IPS DF 6.9 (cell line): Measurements from ENCODE around the gene NALCN.

Experiments
- DNase-seq: peaks from one replicate; pipeline ENCODE4 v3.0.0-alpha.2; 2013; ENCODE audit warnings: low read depth, low spot score
- H3K27ac ChIP-seq: one replicate; pipeline ENCODE4 v1.5.1; 2013; ENCODE audit warnings: low read length, control low read depth
- H3K27me3 ChIP-seq: 2 replicates; pipeline ENCODE4 v1.6.1; 2013; ENCODE audit warnings: mild to moderate bottlenecking, low read length; ENCODE audit not compliant: control insufficient read depth, insufficient read depth
- H3K36me3 ChIP-seq: 2 replicates; pipeline ENCODE4 v1.6.1; 2013; ENCODE audit warnings: low read length; ENCODE audit not compliant: control insufficient read depth, insufficient read depth
- H3K4me1 ChIP-seq: 2 replicates; pipeline ENCODE4 v1.6.1; 2013; ENCODE audit warnings: low read length; ENCODE audit not compliant: control insufficient read depth, insufficient read depth
- H3K4me3 ChIP-seq: 2 replicates; pipeline ENCODE4 v1.5.1; 2013; ENCODE audit warnings: mild to moderate bottlenecking, low read length
- H3K9me3 ChIP-seq: 2 replicates; pipeline ENCODE4 v1.6.1; 2013; ENCODE audit warnings: low read length, inconsistent platforms; ENCODE audit not compliant: control insufficient read depth, insufficient read depth
- WGBS: extraction: QIAGEN DNeasy Blood & Tissue Kit; methylation state at CpG from one replicate; pipeline ENCODE4 v1.1.7; 2013; ENCODE audit warnings: mixed read lengths, missing lambda C conversion rate; ENCODE audit not compliant: insufficient read length, insufficient coverage; 5-methylcytosine and 5-hydroxymethylcytosine counted together

The NALCN gene

GRCh38 chr13:101416181-101417042 lies at the start of gene NALCN:
Gene NALCN (minus strand): TSS chr13:101416508. CDS start chr13:101399126, 17,382 bp downstream.
- Histone ChIP-seq H3K36me3 (no peaks in the 10 kb centered on the region), H3K9me3 (no peaks in the 10 kb centered on the region), H3K4me3 (peak within 1 kb of the TSS; percentile 56; the same call in 1 of the 2 replicates), H3K27ac (no peak within 1 kb of the TSS), H3K4me1 (no peaks in the 10 kb centered on the region; the same call in 1 of the 2 replicates), H3K27me3 (peaks cover 5% of the 10 kb centered on the region; the same call in 1 of the 2 replicates)
- no peak for DNase-seq
- WGBS, result no CpG with 5 or more reads among the region's 85 CpGs

GRCh38 chr13:101465877-101466276 lies 49.6 kb upstream of the NALCN start:
- no peaks in the 10 kb centered on the region for H3K9me3 ChIP-seq
- no peaks in the 10 kb centered on the region for H3K36me3 ChIP-seq

GRCh38 chr13:101457176-101457575 lies 40.9 kb upstream of the NALCN start:
- WGBS, result no CpG with 5 or more reads among the region's 2 CpGs
- Histone ChIP-seq H3K36me3 (no peaks in the 10 kb centered on the region), H3K9me3 (0 out of 2 replicates have a peak, but pooled peaks cover 2% of the 10 kb centered on the region), H3K4me1 (no peaks in the 10 kb centered on the region), H3K27me3 (no peaks in the 10 kb centered on the region), H3K4me3 (no peak overlapping the region), H3K27ac (no peak overlapping the region)
- no peak for DNase-seq

More at GRCh38 chr13:101465877-101466276, 49.6 kb upstream of the NALCN start:
- Histone ChIP-seq H3K27me3 (no peaks in the 10 kb centered on the region), H3K4me3 (no peak overlapping the region), H3K4me1 (no peaks in the 10 kb centered on the region), H3K27ac (no peak overlapping the region)
- no peak for DNase-seq
- WGBS, result 100% methylated on average over 2 of the region's 3 CpGs

GRCh38 chr13:101455863-101456262 lies 39.6 kb upstream of the NALCN start:
- Histone ChIP-seq H3K4me1 (no peaks in the 10 kb centered on the region), H3K4me3 (no peak overlapping the region), H3K27ac (no peak overlapping the region), H3K9me3 (0 out of 2 replicates have a peak, but pooled peaks cover 2% of the 10 kb centered on the region), H3K36me3 (no peaks in the 10 kb centered on the region), H3K27me3 (no peaks in the 10 kb centered on the region)
- DNase-seq, result no peak
- WGBS, result no CpG with 5 or more reads among the region's 3 CpGs

GRCh38 chr13:101454767-101455166 lies 38.5 kb upstream of the NALCN start:
- H3K4me1 ChIP-seq, result peaks cover 2% of the 10 kb centered on the region
- no peaks in the 10 kb centered on the region for H3K36me3 ChIP-seq
- no peak for DNase-seq
- no CpG with 5 or more reads among the region's 2 CpGs for WGBS
- H3K4me3 ChIP-seq, result no peak overlapping the region
- H3K27ac ChIP-seq, result no peak overlapping the region
- no peaks in the 10 kb centered on the region for H3K9me3 ChIP-seq
- H3K27me3 ChIP-seq, result no peaks in the 10 kb centered on the region

- DNase-seq, result no peak
- WGBS, result no CpG with 5 or more reads among the region's 41 CpGs
Observed at GRCh38 chr13:101453784-101454201, 37.5 kb upstream of the NALCN start.

GRCh38 chr13:101452519-101453485 lies 36.5 kb upstream of the NALCN start, which contains the start of gene ITGBL1:
Gene ITGBL1 (plus strand): TSS chr13:101452675. CDS start chr13:101452834, 159 bp downstream.
- Histone ChIP-seq H3K4me1 (peaks cover 2% of the 10 kb centered on the region), H3K36me3 (no peaks in the 10 kb centered on the region), H3K27ac (no peak within 1 kb of the TSS), H3K4me3 (no peak within 1 kb of the TSS), H3K27me3 (no peaks in the 10 kb centered on the region), H3K9me3 (no peaks in the 10 kb centered on the region)
- WGBS, result no CpG with 5 or more reads among the region's 18 CpGs
- no peak for DNase-seq

More at GRCh38 chr13:101453784-101454201, 37.5 kb upstream of the NALCN start:
- peaks cover 2% of the 10 kb centered on the region for H3K4me1 ChIP-seq
- no peaks in the 10 kb centered on the region for H3K27me3 ChIP-seq
- H3K27ac ChIP-seq, result no peak overlapping the region
- H3K4me3 ChIP-seq, result peak overlapping the region; percentile 23; the same call in 1 of the 2 replicates
- no peaks in the 10 kb centered on the region for H3K36me3 ChIP-seq
- no peaks in the 10 kb centered on the region for H3K9me3 ChIP-seq

GRCh38 chr13:101451641-101452040 lies 35.3 kb upstream of the NALCN start:
- Histone ChIP-seq H3K9me3 (no peaks in the 10 kb centered on the region), H3K4me3 (no peak overlapping the region), H3K27me3 (no peaks in the 10 kb centered on the region), H3K4me1 (peaks cover 2% of the 10 kb centered on the region), H3K27ac (no peak overlapping the region), H3K36me3 (no peaks in the 10 kb centered on the region)
- DNase-seq, result no peak

- WGBS, result no CpG with 5 or more reads among the region's 2 CpGs
- Histone ChIP-seq H3K27me3 (no peaks in the 10 kb centered on the region), H3K9me3 (no peaks in the 10 kb centered on the region), H3K27ac (no peak overlapping the region), H3K36me3 (no peaks in the 10 kb centered on the region), H3K4me3 (no peak overlapping the region), H3K4me1 (peaks cover 2% of the 10 kb centered on the region)
- no peak for DNase-seq
Observed at GRCh38 chr13:101450749-101451130, 34.4 kb upstream of the NALCN start.
